IgD-negative memory B cell (primary cell): ENCODE measurements around the gene TSGA10IP. TPM values are rescaled to one million over a fixed set of nuclear protein-coding genes. Genes with fewer than 3 reads are reported as not detected.
A peak's percentile ranks its signal among the peaks of the same experiment; 100 is the strongest.

Experiments
- H3K27ac Mint-ChIP-seq, 3 donors: one replicate each; pipeline ENCODE4 v1.8.0; 2020 to 2022; ENCODE audit warnings: mild to moderate bottlenecking in 3 of 3, mixed read lengths in 3 of 3, moderate library complexity in 1 of 3
- H3K27me3 Mint-ChIP-seq: one replicate; pipeline ENCODE4 v1.8.0; 2021; ENCODE audit warnings: mixed read lengths
- H3K36me3 Mint-ChIP-seq: one replicate; pipeline ENCODE4 v1.8.0; 2020; ENCODE audit warnings: mild to moderate bottlenecking, mixed read lengths
- H3K4me1 Mint-ChIP-seq, 3 donors: one replicate each; pipeline ENCODE4 v1.8.0; 2020 to 2022; ENCODE audit warnings: mixed read lengths in 3 of 3, mild to moderate bottlenecking in 1 of 3
- H3K4me3 Mint-ChIP-seq, 4 donors: one replicate each; pipeline ENCODE4 v1.8.0; 2020 to 2022; ENCODE audit warnings: mild to moderate bottlenecking in 4 of 4, mixed read lengths in 4 of 4, moderate library complexity in 3 of 4
- H3K9me3 Mint-ChIP-seq, 3 donors: one replicate each; pipeline ENCODE4 v1.8.0; 2020 to 2021; ENCODE audit warnings: mixed read lengths in 3 of 3, mild to moderate bottlenecking in 1 of 3
- polyA plus RNA-seq: library from polyadenylated mRNA; unstranded; fragments of 300-500 nt; fragmentation: Illumina TruSeq; gene quantifications from one replicate; pipeline ENCODE4 v1.2.3, GENCODE V29; 2021

TSGA10IP gene
- polyA plus RNA-seq = not detected

DNA sequence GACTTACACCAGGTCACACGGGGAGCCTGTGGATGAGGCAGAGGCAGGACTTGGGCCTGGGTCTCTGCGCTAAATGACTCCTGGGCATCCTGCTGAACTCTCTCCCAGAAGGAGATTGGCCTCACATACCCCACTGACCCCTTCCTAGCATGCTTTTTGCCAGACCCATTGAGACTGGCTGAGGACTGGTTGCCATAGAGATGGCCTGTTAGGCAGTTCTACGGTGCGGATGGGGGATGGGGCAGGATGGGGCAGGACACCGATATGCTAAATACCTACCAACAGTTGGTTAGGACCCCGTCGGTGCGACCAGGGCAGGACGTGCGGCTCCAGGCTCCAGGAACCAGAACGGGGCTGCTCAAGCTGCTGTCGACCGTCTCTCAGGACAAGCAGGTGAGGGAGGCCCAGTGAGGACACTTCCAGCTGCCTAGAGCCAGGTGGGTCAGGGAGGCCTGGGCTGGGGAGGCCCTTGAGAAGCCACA, at the start of gene TSGA10IP:
TSGA10IP (plus strand) TSS at position 51 of the 482 bp plus-strand sequence; CDS start at position 247, 196 bp downstream.
- Mint-ChIP-seq H3K27ac (no peak within 1 kb of the TSS), H3K27me3 (peaks cover 1% of the 10 kb centered on the region), H3K4me1 (peaks cover 6 to 9% (median 8%) of the 10 kb centered on the region in 3 donors), H3K36me3 (no peaks in the 10 kb centered on the region), H3K4me3 (no peak within 1 kb of the TSS), H3K9me3 (no peaks in the 10 kb centered on the region)

DNA sequence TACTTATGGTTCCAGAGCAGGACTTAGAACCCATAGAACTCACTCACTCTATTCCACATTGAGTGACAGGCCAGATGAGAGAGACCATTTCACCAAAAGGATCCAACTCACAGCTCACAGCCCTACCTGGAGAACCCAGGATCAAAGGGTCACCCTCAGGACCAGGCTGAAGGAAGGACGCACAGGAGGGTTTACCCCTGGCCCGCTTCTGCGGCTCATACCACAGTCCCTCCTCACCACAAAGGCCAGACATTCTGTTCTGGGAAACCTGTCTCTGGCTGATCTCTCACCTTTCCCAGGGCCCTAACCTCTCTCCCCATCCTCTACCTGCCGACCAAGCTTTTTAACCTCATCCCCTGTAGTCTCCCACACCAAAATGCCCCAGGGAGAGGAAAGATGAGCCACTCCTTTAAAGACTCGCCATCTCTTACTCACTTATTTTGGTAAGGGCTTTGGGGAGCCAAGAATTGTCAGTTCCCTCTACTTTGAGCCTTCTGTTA, 49.7 kb upstream of the TSGA10IP start:
- Mint-ChIP-seq H3K4me1 (peaks cover 15 to 22% (median 19%) of the 10 kb centered on the region in 3 donors), H3K27ac (peak overlapping the region in 2 of 3 donors; percentile 50 to 89), H3K27me3 (peaks cover 4% of the 10 kb centered on the region), H3K4me3 (peak overlapping the region in 2 of 4 donors; percentile 17 to 74), H3K36me3 (peaks cover 3% of the 10 kb centered on the region), H3K9me3 (no peaks in the 10 kb centered on the region)

DNA sequence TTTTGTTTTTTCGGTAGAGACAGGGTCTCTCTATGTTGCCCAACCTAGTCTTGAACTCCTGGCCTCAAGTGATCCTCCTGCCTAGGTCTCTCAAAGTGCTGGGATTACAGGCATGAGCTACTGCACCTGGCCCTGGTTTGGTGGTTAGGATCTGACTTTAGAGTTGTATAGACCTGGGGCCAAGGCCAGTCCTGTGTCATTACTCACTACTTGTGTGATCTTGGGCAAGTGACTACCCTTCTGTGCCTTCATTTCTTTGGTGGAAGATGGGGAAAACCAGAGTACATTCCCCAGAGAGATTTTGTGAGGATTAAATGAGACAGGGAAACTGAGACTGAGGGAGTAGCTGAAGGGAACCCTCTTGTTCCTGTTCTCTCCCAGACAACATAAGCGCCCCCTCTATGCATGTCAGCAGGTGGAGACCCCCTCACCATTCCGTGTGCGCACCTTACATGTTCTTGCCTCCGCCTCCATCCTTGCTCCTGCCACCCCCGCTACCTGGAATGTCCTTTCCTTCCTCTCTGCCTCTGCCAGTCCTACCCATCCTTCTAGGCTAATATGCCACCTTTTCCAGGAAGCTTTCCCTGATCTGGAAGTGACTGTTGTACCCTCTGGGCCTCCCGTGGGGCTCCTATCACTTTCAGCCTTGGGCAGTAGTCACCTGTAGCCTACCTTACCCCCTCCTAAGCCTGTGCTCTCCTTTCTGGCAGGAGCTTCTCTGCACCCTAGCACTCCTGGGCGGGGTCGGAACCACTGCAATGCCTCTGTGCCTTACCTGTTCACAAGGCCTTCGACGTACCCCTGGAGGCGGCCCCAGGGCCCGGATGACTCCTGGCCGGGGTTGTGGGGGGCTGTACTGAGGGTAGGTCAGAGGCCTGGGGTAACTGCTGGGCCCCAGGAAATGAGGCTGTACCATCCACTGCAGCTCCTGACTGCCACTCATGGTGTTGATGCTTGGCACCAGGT, 49.0 kb upstream of the TSGA10IP start:
- H3K4me1 Mint-ChIP-seq = peaks cover 17 to 23% (median 22%) of the 10 kb centered on the region in 3 donors
- peak overlapping the region in 2 of 4 donors; percentile 17 for H3K4me3 Mint-ChIP-seq
- H3K36me3 Mint-ChIP-seq = peaks cover 3% of the 10 kb centered on the region

DNA sequence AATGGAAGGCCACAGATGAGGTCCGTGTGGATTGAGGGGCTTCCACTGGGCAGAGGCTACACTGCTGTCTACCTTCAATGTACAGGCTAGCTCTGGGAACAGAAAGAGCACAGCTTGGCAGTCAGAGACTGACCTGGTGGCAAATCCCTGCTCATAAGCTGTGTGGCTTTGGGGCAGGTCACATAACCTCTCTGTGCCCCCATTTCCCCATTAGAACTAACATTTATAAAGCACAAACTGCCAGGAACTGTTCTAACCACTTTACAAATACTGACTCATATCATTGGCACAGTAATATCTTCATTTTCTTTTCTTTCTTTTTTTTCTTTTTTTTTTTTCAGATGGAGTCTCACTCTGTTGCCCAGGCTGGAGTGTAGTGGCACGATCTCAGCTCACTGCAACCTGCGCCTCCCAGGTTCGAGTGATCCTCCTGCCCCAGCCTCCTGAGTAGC, 48.2 kb upstream of the TSGA10IP start:
- Mint-ChIP-seq H3K4me1 (peaks cover 16 to 20% (median 19%) of the 10 kb centered on the region in 3 donors), H3K36me3 (peaks cover 3% of the 10 kb centered on the region)

More for the DNA sequence above, 49.0 kb upstream of the TSGA10IP start:
- peaks cover 10% of the 10 kb centered on the region for H3K27me3 Mint-ChIP-seq
- no peaks in the 10 kb centered on the region for H3K9me3 Mint-ChIP-seq
- peak overlapping the region in 1 of 3 donors; percentile 70 for H3K27ac Mint-ChIP-seq

DNA sequence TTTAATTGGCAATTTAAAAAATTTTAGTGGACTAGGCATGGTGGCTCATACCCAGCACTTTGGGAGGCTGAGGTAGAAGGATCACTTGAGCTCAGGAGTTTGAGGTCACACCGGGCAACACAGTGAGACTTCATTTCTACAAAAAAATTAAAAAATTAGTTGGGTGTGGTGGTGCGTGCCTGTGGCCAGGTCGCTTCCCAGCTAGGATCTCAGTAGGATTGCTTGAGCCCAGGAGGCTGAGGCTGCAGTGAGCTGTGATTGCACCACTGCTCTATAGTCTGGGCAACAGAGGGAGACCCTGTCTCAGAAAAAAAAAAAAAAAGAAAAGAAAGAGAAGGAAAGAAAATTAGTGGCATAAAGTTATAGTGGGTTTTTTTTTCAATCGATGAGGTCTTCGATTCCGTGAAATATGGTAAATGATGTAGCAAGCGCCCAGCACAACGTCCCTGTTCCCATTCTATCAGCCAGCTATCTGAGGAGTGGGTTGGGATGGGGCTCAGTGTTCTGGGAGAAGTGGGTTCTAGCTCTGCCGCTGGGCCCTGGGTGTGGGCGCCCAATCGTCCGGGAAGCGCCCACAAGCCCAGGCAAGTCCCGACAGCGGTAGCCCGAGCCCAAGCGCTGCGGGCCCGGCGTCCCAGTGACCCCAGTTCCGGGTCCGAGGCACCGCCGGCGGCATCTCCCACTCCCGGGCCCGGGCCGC, 46.5 kb upstream of the TSGA10IP start:
- Mint-ChIP-seq H3K36me3 (peaks cover 3% of the 10 kb centered on the region), H3K9me3 (no peaks in the 10 kb centered on the region), H3K4me1 (peaks cover 8 to 11% (median 9%) of the 10 kb centered on the region in 3 donors), H3K4me3 (peak overlapping the region in 3 of 4 donors; percentile 14 to 87 (median 78)), H3K27ac (peak overlapping the region in 2 of 3 donors; percentile 39 to 58), H3K27me3 (peaks cover 11% of the 10 kb centered on the region)

More for the DNA sequence above, 48.2 kb upstream of the TSGA10IP start:
- Mint-ChIP-seq H3K27ac (peak overlapping the region in 1 of 3 donors; percentile 70), H3K4me3 (peak overlapping the region in 2 of 4 donors; percentile 17), H3K9me3 (no peaks in the 10 kb centered on the region), H3K27me3 (peaks cover 11% of the 10 kb centered on the region)

DNA sequence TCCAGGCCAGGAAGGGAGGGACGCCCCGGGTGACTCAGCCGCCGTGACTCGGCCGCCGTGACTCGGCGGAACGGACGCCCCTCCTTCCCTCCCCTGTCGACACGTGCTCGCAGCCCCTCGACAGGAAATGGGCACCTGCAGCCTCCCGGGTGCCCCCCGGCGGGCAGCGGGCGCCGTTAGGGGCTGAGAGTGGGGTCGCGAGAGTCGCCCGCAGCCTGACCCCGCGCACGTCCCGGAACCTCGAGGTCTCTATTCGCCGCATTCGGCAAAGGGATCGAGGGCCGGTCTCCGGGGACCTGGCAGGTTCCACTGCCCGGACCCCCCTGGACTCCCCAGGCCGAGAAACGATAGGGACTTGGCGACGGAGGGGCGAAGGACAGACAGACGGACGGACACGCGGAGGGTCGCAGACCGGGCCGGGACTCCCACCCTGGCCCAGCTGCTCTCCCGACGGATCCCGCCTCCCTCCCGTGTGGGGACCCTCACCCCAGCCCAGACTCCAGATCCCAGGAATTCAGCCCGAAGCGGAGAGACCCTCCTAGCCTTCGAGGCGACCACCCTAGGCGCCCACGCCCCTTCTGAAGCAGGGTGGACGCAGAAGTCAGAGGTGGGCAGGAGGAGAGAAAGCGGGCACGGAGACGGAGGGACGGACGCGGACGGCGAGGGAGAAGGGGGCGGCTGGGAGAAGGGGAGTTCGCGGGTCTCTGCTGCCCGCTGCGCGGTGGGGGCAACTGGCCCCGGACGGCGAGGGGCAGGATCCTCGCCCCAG, 45.7 kb upstream of the TSGA10IP start:
- H3K36me3 Mint-ChIP-seq = peaks cover 3% of the 10 kb centered on the region
- peak overlapping the region in 3 of 4 donors; percentile 43 to 82 (median 50) for H3K4me3 Mint-ChIP-seq
- H3K27me3 Mint-ChIP-seq = peaks cover 11% of the 10 kb centered on the region
- H3K4me1 Mint-ChIP-seq = peaks cover 4 to 6% (median 5%) of the 10 kb centered on the region in 3 donors
- no peak overlapping the region for H3K27ac Mint-ChIP-seq
- no peaks in the 10 kb centered on the region for H3K9me3 Mint-ChIP-seq

DNA sequence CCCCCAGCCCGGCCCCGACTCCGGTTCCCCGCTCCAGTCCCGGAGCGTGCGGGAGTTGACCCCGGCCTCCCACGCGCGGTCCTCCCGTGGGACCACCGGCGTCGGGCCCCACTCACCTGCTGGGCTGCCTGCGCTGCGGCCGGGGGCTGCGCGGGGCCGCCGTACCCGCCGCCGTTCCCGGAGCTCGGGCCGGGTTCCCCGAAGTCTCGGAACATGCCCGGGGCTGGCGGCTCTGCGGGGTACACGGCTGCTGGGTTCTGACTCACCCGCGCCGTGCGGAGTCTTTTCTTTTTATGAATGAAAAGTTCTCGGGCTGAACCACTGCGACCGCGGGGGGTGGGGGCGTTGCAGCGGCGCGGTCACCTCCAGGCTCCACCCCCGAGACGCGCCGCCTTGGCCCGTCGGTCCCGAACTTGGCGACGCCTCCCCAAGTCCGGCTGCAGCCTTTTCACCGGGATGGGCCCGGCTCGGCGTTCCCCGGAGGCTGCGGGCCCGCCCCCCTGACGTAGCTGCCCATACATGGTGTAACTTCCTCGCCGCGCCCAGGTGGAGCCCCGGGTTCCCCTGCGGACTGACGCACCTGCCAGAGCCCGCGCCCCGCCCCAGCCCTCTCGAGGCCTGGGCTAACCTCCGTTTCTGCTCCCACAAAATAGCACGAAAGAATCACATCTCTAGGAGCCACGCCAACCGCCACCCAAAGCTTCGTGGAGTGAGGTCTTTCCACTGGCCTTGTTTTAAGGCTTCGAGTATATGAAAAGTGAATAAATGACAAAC, 45.0 kb upstream of the TSGA10IP start, which contains the start of gene FOSL1:
FOSL1 (minus strand) TSS at position 264 of the 774 bp plus-strand sequence; CDS start at position 215, 49 bp downstream.
- peak within 1 kb of the TSS in 1 of 3 donors; percentile 46 for H3K27ac Mint-ChIP-seq
- H3K4me1 Mint-ChIP-seq = peaks cover 4 to 6% (median 5%) of the 10 kb centered on the region in 3 donors
- H3K4me3 Mint-ChIP-seq = peak within 1 kb of the TSS; percentile 48 to 87 (median 76)
- H3K9me3 Mint-ChIP-seq = no peaks in the 10 kb centered on the region
- peaks cover 3% of the 10 kb centered on the region for H3K36me3 Mint-ChIP-seq
- H3K27me3 Mint-ChIP-seq = peaks cover 11% of the 10 kb centered on the region

DNA sequence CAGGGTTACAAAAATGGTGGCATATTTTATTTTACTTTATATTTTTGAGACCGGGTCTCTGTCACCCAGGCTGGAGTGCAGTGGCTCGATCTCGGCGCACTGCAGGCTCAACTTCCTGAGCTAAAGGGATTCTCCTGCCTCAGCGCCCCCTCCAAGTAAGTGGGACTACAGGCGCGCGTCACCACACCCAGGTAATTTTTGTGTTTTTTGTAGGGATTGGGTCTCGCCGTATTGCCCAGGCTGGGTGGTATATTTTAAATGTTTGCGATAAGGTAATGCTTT, 44.4 kb upstream of the TSGA10IP start:
- peaks cover 11% of the 10 kb centered on the region for H3K27me3 Mint-ChIP-seq
- H3K27ac Mint-ChIP-seq = peak overlapping the region in 1 of 3 donors; percentile 46
- peaks cover 3% of the 10 kb centered on the region for H3K36me3 Mint-ChIP-seq
- H3K4me3 Mint-ChIP-seq = peak overlapping the region; percentile 48 to 87 (median 76)
- H3K4me1 Mint-ChIP-seq = peaks cover 4 to 6% (median 5%) of the 10 kb centered on the region in 3 donors
- no peaks in the 10 kb centered on the region for H3K9me3 Mint-ChIP-seq

DNA sequence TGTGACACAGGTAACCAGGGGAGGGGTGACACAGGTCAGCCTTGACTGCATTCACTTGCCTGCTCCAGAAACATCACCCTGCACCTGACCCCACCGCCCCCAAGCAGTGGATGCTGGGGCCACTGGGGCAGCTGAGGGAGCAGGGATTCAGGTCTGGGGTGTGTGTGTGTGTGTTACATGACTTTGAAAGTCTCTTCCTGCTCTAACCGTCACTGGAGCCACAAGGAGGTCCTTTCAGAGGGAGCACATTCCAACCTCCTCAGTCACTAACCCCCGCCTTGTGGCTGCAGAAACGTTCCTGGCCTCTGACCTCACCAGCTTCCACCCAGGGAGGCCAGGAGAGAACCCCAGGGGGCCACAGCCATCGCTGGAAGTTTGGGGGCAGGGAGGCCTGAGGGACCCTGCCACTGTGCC, 42.2 kb upstream of the TSGA10IP start:
- Mint-ChIP-seq H3K27me3 (peaks cover 15% of the 10 kb centered on the region), H3K4me3 (no peak overlapping the region), H3K4me1 (peaks cover 4 to 6% (median 4%) of the 10 kb centered on the region in 3 donors), H3K9me3 (no peaks in the 10 kb centered on the region), H3K36me3 (peaks cover 3% of the 10 kb centered on the region), H3K27ac (no peak overlapping the region)

DNA sequence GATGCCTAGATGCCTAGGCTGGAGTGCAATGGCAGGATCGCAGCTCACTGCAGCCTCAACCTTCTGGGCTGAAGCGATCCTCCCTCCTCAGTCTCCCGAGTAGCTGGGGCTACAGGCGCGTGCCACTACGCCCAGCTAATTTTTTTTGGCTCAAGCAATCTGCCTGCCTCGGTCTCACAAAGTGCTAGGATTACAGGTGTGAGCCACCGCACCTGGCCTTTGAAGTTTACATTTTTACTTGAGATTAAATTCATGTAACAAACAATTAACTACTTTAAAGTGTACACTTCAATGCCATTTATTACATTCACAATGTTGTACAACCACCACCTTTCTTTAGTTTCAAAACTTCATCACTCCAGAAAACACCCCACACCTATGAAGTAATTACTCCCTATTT, 41.6 kb upstream of the TSGA10IP start:
- Mint-ChIP-seq H3K27me3 (peaks cover 18% of the 10 kb centered on the region), H3K4me1 (peaks cover 4 to 6% (median 4%) of the 10 kb centered on the region in 3 donors), H3K36me3 (peaks cover 3% of the 10 kb centered on the region), H3K9me3 (no peaks in the 10 kb centered on the region), H3K4me3 (peak overlapping the region in 1 of 4 donors; percentile 2), H3K27ac (no peak overlapping the region)

DNA sequence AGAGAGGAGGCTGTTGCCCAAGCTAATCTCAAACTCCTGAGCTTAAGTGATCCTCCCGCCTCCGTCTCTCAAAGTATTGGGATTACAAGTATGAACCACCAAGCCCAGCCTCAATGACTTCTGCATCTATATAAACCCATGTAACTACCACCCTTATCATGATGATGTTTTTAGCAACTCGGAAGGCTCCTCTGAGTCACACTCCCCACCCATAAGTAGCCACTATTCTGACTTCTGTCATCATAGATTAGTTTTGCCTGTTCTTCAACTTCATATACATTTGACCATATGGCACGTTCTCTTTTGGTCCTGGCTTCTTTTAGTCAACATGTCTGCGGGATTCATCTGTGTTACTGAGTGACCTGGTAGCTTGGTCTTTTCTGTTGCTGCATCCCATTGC, 38.7 kb upstream of the TSGA10IP start:
- peaks cover 31% of the 10 kb centered on the region for H3K27me3 Mint-ChIP-seq
- no peaks in the 10 kb centered on the region for H3K36me3 Mint-ChIP-seq
- no peak overlapping the region for H3K4me3 Mint-ChIP-seq
- peaks cover 0 to 5% (median 0%) of the 10 kb centered on the region in 3 donors for H3K4me1 Mint-ChIP-seq
- H3K27ac Mint-ChIP-seq = no peak overlapping the region
- H3K9me3 Mint-ChIP-seq = no peaks in the 10 kb centered on the region

DNA sequence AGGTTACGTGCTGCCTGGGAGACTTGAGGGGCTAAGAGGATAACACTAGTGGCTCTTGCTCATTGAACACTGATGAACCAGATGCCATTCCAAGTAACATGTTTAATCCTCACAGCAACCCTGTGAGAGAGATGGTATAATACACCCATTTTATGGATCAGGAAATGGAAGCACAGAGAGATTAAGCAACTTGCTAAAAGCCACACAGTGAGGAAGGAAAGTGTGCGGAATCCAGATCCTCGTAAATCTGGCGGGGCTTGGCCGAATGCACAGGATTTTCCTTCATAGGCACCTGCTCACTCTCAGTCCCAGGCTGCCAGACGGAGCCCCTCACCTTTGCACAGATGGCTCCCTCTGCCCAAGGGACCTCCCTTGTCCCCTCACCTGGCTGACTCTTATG, 37.4 kb upstream of the TSGA10IP start:
- H3K36me3 Mint-ChIP-seq = no peaks in the 10 kb centered on the region
- no peak overlapping the region for H3K27ac Mint-ChIP-seq
- no peak overlapping the region for H3K4me3 Mint-ChIP-seq
- no peaks in the 10 kb centered on the region for H3K9me3 Mint-ChIP-seq
- peaks cover 0 to 5% (median 0%) of the 10 kb centered on the region in 3 donors for H3K4me1 Mint-ChIP-seq
- H3K27me3 Mint-ChIP-seq = peaks cover 33% of the 10 kb centered on the region
